OCI-LY3 (cell line): ENCODE measurements around the gene TBC1D32.

Source experiments
- CTCF ChIP-seq: fragments of 200-600, 300-600 bp; sonication (generic); IDR thresholded peaks from 2 replicates; pipeline ENCODE4 v1.5.1; 2014; ENCODE audit warnings: antibody characterized with exemption, low read length, low read depth
- EZH2phosphoT487 ChIP-seq: fragments of 200-600 bp; shearing (Covaris generic); IDR thresholded peaks from 2 replicates; pipeline ENCODE4 v1.6.1; 2018; ENCODE audit warnings: antibody characterized with exemption, mixed run types, low read depth

- no peak for TF ChIP-seq CTCF
- TF ChIP-seq EZH2phosphoT487, result no peak
Observed at GRCh38 chr6:121344539-121344938, 10.3 kb upstream of the TBC1D32 start.
